Kidney (tissue), 14 donors: ENCODE data around the gene MAP2K2. TPM values are rescaled to one million over a fixed set of nuclear protein-coding genes. Genes with fewer than 3 reads are reported as not detected.

Experiments used
- DNase-seq, 5 donors: peaks; one replicate each; pipeline ENCODE4 v3.0.0-alpha.2; 2013 to 2020
- FAIRE-seq: peaks from 2 replicates; lab custom pipeline; 2012; peaks lifted over from hg19 to GRCh38; lab: Jason Lieb, UNC
- H3K27ac ChIP-seq, 2 donors: one replicate each; pipeline ENCODE4 v1.7.0; 2013; ENCODE audit warnings: low read depth in 2 of 2, low read length in 2 of 2, inconsistent platforms in 1 of 2
- H3K27me3 ChIP-seq: one replicate; pipeline ENCODE4 v1.7.1; 2013; ENCODE audit warnings: low read length, inconsistent platforms; ENCODE audit not compliant: control insufficient read depth, insufficient read depth
- H3K36me3 ChIP-seq, 3 donors: one replicate each; pipeline versions ENCODE4 v1.7.0 to v1.7.1; 2013; ENCODE audit warnings: low read length in 3 of 3, control low read depth in 1 of 3, inconsistent platforms in 1 of 3; ENCODE audit not compliant: insufficient read depth in 3 of 3, control insufficient read depth in 2 of 3
- H3K4me1 ChIP-seq, 3 donors: one replicate each; pipeline versions ENCODE4 v1.7.0 to v1.7.1; 2013; ENCODE audit warnings: low read length in 3 of 3, inconsistent platforms in 1 of 3, low read depth in 1 of 3; ENCODE audit not compliant: control insufficient read depth in 2 of 3, insufficient read depth in 2 of 3
- H3K4me3 ChIP-seq, 3 donors: one replicate each; pipeline versions ENCODE4 v1.7.0 to v1.8.1; 2013; ENCODE audit warnings: low read length in 3 of 3, control low read depth in 1 of 3, inconsistent platforms in 1 of 3
- H3K9ac ChIP-seq, 3 donors: one replicate each; pipeline versions ENCODE4 v1.7.0 to v1.7.1; 2013; ENCODE audit warnings: low read length in 3 of 3, control low read depth in 1 of 3, inconsistent platforms in 1 of 3
- H3K9me3 ChIP-seq, 3 donors: one replicate each; pipeline versions ENCODE4 v1.7.0 to v1.7.1; 2013; ENCODE audit warnings: low read length in 3 of 3, control low read depth in 1 of 3, inconsistent platforms in 1 of 3; ENCODE audit not compliant: control insufficient read depth in 2 of 3, insufficient read depth in 1 of 3
- CTCF ChIP-seq: IDR thresholded peaks from 3 replicates; pipeline ENCODE4 v1.5.1; 2012; ENCODE audit warnings: mild to moderate bottlenecking, moderate library complexity, borderline replicate concordance; ENCODE audit not compliant: insufficient read depth; ENCODE audit errors: extremely low read depth
- intact Hi-C: fragments of 100-400 bp; cut with DNase I; formaldehyde crosslinking; loops from one replicate; pipeline ENCODE4 v1.11.1; 2022
- polyA plus RNA-seq: library from polyadenylated mRNA; stranded (reverse); fragments of 350-450 nt; fragmentation: Illumina TruSeq; extraction: RNeasy Lipid Tissue Mini Kit (QIAGEN cat#74804); gene quantifications from one replicate; pipeline ENCODE4 v1.2.3, GENCODE V29; 2014; ENCODE audit warnings: low read depth, low replicate concordance; ENCODE audit not compliant: insufficient read depth
- total RNA-seq: library from RNA; stranded (reverse); fragmentation: NEBNext Ultra II Directional; extraction: Animal tissue kit (Norgen Biotek cat#: 25700); gene quantifications from one replicate; pipeline ENCODE4 v1.2.1, GENCODE V29; 2021
- donor health status: control.
- donor health status: control.
- donor health status: control.
- donor health status: control.
- donor health status: control.
- donor health status: DM: yes; HTN: yes; CAD: no.
- donor health status: Normal renal cell carcinoma (clear cell type).

The MAP2K2 gene
- total and polyA plus RNA-seq, 2 donors from 2014 or later = 105 to 138 TPM

GRCh38 chr19:4077007-4077374 lies 46.9 kb downstream of the MAP2K2 start:
- no peak overlapping the region for H3K4me3 ChIP-seq
- no peaks in the 10 kb centered on the region for H3K36me3 ChIP-seq
- no peaks in the 10 kb centered on the region for H3K27me3 ChIP-seq
- peaks cover 0 to 8% (median 5%) of the 10 kb centered on the region in 3 donors for H3K4me1 ChIP-seq
- intact Hi-C loops = no loop called here
- no peak for DNase-seq
- no peaks in the 10 kb centered on the region for H3K9me3 ChIP-seq
- peak overlapping the region in 1 of 3 donors; percentile 69 for H3K9ac ChIP-seq
- H3K27ac ChIP-seq = no peak overlapping the region
- no peak for TF ChIP-seq CTCF
- no peak for FAIRE-seq

GRCh38 chr19:4075373-4075772 lies 48.5 kb downstream of the MAP2K2 start:
- no peak overlapping the region for H3K9ac ChIP-seq
- intact Hi-C loops = no loop called here
- H3K27me3 ChIP-seq = no peaks in the 10 kb centered on the region
- no peak for DNase-seq
- no peaks in the 10 kb centered on the region for H3K9me3 ChIP-seq
- H3K36me3 ChIP-seq = no peaks in the 10 kb centered on the region
- FAIRE-seq = no peak
- no peak overlapping the region for H3K27ac ChIP-seq
- H3K4me1 ChIP-seq = peaks cover 0 to 8% (median 5%) of the 10 kb centered on the region in 3 donors
- no peak for TF ChIP-seq CTCF
- H3K4me3 ChIP-seq = no peak overlapping the region

GRCh38 chr19:4071610-4072009 lies 52.3 kb downstream of the MAP2K2 start:
- DNase-seq = no peak
- Histone ChIP-seq H3K36me3 (no peaks in the 10 kb centered on the region), H3K27me3 (no peaks in the 10 kb centered on the region), H3K9me3 (no peaks in the 10 kb centered on the region), H3K4me1 (peaks cover 0 to 5% (median 3%) of the 10 kb centered on the region in 3 donors), H3K27ac (no peak overlapping the region), H3K4me3 (no peak overlapping the region), H3K9ac (no peak overlapping the region)
- FAIRE-seq = no peak
- intact Hi-C loops = no loop called here
- no peak for TF ChIP-seq CTCF
